ENCODE results near the gene CORO6. TPM values are rescaled to one million over a fixed set of nuclear protein-coding genes. Genes with fewer than 3 reads are reported as not detected.

Gene CORO6
- total RNA-seq, 1 donor from 2014 or later, result 2.8 TPM

DNA sequence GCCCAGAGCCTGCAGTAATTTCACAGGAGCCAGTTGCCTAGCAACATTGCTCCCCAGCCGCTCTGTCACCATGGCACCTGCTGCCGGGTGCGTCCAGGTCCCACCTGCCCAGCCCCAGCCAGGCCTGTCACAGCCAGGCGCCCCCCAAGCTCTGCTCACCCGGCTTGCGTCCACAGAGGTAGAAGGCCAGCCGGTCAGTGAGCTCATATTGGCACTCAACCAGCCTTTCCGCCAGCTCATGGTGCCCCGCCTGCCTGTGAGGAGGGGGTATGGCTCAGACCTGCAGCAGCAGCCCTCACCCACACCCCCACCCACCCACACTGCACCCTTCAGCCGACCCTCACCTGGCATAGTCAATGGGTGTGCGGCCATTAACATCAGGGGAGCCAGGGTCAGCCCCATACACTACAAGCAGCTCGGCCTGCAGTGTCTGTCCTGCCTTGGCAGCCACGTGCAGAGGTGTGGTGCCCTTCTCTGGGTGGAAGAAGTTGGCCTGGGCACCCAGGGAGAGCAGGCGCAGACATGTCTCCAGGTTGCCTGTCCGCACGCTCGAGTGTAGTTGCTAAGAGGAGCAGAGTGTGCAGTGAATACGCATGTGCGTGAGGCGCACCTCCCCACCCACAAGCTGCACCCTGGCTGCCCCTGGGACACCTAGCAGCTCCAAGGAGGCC, 41.0 kb downstream of the CORO6 start:
- intact Hi-C loops (cut with micrococcal nuclease), result loop anchor here (10.0 kb wide), 1 partner anchor 533 kb away; the partner anchor contains the start of gene NSRP1

DNA sequence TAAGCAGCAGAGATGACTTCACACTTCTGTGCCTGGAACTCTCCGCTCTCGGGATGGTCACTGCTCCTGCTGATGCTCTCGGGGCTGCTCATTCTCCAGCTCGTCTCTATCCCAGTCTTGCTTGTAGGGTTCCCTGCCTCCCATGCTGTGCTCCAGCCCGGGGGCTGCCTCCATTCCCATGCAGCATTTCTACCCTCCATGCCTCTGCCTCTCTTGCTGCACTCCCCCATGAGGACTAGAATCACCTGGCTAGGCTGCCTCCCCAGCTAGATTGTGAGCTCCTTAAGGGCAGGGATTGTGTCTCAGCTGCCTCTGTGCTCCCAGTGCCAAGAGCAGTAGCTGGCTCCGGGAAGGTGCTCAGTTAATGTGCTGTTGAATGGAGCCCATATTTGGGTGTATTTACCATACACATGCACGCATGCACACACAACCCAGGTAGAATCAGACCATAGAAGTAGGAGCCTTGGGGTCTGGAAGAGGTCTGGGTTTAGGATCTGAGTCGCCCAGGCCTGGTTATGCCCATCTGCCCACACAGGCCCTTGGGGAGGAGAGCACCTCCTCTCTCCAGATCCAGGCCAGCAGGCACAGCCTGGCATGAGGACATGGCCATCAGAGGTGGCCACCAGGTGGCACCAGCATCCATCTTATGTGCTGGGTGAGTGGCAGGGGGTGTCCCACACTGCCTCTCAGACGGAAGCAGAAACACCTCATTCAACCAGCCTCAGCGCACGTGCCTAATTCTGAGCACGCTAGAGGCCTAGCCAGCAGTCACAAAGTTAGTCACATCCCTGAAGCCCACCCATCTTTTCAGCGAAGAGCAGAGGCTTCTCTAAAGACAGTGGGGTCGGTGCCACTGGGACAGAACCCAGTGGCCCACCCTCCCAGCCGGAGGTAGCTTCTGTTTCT, 42.6 kb downstream of the CORO6 start:
- intact Hi-C loops (cut with micrococcal nuclease), result loop anchor here (1.0 to 10.0 kb wide), 7 partner anchors 9 to 535 kb away; partner anchors contain the start of genes GIT1 and NSRP1

GRCh38 chr17:29578626-29579485, 43.9 kb downstream of the CORO6 start:
- intact Hi-C loops (cut with micrococcal nuclease), result no loop called here

DNA sequence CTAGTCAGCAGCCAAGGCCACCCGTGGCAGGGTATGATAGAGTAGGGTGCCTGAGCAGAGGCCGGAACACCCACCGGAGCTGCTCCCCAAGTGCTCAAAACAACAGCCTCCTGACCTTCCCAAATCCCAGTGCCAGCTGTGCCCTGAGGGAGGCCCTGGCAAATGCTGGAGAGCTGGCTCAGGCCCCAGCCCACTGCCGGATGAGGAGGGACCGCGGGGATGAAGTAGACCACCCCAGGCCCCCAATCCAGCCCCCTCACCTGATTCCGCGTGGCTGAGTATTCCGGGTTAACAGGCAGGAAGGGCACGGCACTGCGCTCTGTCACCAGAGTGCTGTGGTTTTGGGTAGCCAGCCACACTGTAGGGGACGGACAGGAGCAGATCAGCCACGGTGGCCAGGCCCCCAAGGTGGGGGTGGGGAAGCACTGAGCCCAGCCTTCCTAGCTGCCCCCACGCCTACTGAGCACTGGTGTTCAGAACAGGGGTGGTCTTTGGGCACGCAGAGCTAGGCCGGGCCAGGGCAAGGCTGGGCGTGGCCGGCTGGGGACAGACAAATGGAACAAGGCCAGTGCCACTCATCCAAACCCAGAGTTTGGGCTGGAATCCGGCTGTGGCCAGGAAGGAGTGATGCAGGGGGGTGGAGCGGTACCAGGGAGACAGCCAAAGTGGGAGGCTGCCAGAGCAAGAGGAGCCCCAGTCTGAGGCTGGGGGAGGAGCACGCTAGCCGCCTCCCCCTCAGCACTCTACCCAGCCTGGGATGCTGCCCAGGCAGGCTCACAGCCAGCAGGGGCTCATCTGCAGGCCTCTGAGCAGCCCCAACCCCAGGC, 45.1 kb downstream of the CORO6 start:
- intact Hi-C loops (cut with micrococcal nuclease), result no loop called here

DNA sequence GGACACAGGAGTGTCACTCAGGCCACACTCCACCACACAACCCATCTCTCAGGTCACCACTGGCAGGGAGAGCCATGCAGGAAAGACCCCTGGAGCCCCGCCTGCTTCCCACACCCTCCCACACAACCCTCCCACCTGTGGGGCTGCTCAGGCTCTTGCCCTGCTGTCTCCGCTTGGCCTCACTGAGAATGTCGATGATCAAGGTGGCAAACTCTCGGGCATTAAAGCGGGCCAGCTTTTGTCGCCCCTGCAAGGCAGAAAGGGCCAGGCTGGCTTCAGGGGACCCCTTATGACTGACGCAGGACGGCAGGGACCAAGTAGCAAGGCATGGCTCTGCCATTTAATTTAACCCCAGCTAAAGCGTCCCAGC, 45.7 kb downstream of the CORO6 start:
- intact Hi-C loops (cut with micrococcal nuclease), result no loop called here

DNA sequence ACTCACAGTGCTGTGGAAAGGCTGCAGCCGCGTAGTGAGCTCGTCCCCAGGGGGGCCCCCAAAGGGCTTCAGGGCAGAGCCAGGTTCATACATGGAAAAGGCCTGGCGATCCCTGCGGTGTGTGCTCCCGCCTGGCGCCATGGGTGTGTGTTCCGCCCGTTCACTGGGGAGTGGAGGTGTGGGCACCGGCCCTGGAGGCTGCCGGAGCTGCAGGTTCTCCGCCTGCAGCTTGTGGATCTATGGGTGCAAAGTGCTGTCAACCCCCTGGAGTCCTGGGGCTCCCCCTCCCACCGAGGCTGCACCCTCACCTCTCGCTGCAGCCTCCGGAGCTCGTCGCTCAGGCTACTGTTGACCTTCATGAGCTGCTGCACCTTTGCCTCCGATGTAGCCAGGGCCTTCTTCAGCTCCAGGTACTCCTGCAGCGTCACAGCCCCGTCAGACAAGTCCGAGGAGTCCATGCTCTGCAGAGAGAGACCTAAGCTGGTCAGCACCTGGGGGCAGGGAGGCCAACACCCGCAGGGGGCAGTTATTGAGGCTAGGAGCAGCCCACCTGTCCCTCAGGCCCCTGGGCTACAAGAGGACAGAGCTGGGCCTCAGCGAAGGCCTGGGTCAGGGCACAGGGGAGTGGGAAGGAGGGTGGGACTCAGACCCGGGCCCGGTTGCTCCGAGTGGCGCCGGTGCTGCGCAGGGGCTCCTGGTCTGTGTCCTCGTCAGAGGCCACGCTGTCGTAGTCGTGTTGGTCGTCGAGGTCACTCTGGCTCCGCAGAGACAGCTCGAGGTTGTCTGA, 46.3 kb downstream of the CORO6 start:
- intact Hi-C loops (cut with micrococcal nuclease), result no loop called here

GRCh38 chr17:29575511-29576213, 47.0 kb downstream of the CORO6 start:
- intact Hi-C loops (cut with micrococcal nuclease), result no loop called here

DNA sequence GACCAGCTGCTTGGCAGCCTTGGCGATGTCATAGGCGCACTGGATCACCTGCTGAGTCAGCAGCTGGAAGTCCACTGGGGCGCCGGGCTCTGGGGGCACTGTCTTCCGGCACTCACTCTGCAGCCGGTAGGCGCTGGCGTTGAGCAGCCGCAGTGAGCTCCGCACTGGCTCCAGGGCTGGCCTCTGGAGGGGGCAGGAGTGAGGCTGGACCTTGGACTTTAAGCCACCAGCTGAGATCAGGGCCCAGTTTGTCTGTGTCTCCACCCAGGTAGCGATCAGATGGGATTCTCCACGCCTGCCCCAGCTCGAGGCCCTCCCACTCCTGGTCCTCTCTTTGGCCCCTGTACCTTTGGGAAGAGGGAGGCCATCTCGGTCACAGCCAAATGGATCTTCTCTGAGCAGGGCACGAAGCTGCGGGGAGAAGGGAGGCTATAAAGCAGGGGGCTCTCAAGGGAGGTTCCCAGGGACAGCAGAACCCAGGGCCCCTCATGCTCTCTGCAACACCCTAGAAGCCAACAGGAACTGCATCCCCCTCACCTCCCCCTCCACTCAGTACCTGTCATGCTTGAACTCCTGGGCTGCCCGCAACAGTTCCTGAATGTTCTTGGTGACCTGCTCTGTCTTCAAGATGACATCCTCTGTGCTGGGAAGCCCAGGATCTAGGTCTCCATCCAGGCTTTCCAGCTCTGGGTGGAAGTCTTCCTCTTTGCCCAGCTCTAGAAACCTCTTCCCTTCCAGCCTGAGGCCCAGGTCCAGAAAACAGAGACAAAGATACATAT, 47.8 kb downstream of the CORO6 start:
- intact Hi-C loops (cut with micrococcal nuclease), result no loop called here

GRCh38 chr17:29573871-29574731, 48.6 kb downstream of the CORO6 start:
- intact Hi-C loops (cut with micrococcal nuclease), result no loop called here

DNA sequence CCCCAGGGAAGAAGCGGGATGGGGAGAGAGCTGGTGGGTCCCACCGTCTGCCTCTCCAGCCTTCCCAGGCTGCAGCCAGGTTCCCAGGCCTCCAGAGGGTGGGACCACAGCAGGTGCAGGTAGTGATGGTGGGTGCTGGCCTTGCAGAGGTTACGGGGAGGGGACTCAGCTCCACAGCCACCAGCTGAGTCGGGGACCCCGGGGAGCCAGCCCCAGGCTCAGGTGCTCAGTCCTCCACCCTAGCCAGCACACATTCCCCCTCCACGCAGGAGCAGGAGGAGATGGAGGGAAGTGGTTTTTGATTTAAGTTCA, 49.2 kb downstream of the CORO6 start:
- intact Hi-C loops (cut with micrococcal nuclease), result no loop called here

- intact Hi-C loops (cut with micrococcal nuclease), result no loop called here
Observed at GRCh38 chr17:29572691-29573557, 49.8 kb downstream of the CORO6 start.

GRCh38 chr17:29571883-29572681, 50.6 kb downstream of the CORO6 start:
- intact Hi-C loops (cut with micrococcal nuclease), result no loop called here

- intact Hi-C loops (cut with micrococcal nuclease), result no loop called here
Observed at GRCh38 chr17:29571486-29571882, 51.2 kb downstream of the CORO6 start.

DNA sequence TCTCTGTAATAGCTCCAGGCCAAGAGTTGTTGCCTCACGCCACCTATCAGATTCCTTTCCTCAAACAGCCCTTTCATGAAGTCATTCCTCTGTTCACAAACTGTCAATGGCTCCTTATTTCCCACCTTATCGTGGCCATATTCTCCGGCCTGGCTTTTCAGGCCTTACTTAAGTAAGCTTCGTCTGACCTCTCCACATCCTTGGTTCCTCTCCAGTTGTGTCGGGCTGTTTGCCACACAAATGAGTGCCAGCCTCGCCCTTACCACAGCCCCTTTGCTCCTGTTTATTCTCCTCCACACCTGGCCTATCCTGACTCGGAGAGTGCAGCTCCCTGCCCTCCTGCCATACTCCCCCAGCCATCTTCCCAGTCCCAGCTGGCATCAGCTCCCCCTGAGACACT, 52.2 kb downstream of the CORO6 start:
- intact Hi-C loops (cut with micrococcal nuclease), result no loop called here

- intact Hi-C loops (cut with micrococcal nuclease), result loop anchor here (2.0 to 5.0 kb wide), 6 partner anchors 138 to 857 kb away; partner anchors contain the start of genes NEK8, PROCA1 and TLCD1
Observed at GRCh38 chr17:29569245-29569950, 53.3 kb downstream of the CORO6 start.
